CD1c-positive myeloid dendritic cell (primary cell): Measurements from ENCODE around the gene ERMARD.

Experiments
- DNase-seq: peaks from one replicate; pipeline ENCODE4 v3.0.0-alpha.2; 2016; ENCODE audit errors: extremely low spot score

Gene ERMARD

DNA sequence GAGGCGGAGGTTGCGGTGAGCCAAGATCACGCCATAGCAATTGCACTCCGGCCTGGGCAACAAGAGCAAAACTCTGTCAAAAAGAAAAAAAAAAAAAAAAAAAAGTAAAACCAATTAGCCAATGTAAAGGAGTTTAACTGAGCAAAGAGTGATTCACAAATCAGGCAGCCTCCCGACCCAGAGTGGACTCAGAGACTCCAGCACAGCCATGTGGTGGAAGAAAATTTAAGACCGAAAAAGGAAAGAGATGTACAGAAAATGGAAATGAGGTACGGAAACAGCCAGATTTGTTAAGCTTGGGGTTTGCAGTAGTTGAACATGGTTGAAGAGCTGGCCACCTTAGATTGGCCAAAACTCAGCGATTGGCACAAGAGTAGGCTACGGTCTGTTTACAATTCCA, 51.4 kb downstream of the ERMARD start:
- DNase-seq = no peak

DNA sequence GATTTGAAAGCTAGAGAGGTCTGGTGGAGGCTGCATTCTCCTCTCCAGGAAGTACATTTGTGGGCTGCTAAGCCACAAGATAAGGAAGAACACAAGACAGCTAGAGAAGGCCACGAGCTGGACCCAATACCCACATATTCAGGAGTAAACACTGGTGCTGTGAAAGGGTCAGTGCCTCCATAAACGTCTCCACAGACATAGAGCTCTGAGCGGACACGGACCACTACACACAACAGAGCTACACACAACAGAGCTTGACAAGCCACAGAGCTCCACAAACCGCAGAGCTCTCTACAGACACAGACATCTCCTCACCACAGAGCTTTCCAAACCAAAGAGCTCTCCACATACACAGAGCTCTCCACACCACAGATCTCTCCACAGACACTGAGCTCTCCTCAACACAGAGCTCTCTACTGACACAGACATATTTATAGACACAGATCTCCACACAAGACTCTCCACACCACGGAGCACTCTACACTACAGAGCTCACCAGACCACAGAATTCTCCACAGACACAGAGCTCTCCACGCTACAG, 51.9 kb downstream of the ERMARD start:
- DNase-seq = no peak

DNA sequence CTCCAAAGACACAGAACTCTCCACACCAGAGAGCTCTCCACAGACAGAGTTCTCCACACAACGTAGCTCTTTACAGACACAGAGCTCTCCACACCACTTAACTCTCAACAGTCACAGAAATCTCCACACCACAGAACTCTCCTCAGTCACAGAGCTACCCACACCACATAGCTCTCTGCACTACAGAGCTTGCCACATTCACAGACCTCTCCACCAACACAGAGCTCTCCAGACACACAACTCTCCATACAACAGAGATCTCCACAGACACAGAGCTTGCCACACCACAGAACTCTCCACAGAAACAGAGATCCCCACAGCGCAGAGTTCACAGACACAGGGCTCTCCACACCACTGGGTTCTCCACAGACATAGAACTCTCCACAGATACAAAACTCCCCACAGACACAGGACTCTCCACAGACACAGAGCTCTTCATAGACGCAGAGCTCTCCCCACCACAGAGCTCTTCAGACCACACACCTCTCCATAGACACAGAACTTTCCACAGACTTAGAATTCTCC, 52.5 kb downstream of the ERMARD start:
- no peak for DNase-seq

DNA sequence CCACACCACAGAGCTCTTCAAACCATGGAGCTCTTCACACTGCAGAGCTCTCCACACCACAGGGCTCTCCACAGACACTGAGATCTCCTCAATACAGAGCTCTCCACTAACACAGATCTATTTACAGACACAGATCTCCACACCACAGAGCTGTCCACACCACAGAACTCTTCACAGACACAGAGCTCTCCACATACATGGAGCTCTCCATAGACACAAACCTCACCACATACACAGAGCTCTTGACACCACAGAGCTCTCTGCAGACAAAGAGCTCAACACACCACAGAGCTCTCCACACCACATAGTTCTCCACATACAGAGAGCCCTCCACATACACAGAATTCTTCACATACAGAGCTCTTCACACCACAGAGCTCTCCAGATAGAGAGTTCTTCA, 53.0 kb downstream of the ERMARD start:
- DNase-seq = no peak

DNA sequence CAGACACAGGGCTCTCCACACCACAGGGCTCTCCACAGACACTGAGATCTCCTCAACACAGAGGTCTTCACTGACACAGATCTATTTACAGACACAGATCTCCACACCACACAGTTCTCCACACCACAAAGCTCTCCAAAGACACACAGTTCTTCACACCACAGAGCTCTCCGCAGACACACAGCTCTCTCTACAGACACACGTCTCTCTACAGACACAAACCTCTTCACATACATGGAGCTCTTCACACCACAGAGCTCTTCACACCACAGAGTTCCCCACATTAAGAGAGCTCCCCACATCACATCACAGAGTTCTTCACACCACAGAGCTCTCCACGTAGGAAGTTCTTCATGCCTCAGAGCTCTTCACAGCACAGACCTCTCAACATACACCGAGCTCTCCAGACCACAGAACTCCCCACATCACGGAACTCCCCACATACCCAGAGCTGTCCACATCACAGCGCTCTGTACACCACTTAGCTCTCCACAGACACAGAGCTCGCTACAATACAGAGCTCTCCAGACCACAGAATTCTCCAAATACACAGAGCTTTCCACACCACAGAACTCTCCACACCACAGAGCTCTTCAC, 53.9 kb downstream of the ERMARD start:
- no peak for DNase-seq

DNA sequence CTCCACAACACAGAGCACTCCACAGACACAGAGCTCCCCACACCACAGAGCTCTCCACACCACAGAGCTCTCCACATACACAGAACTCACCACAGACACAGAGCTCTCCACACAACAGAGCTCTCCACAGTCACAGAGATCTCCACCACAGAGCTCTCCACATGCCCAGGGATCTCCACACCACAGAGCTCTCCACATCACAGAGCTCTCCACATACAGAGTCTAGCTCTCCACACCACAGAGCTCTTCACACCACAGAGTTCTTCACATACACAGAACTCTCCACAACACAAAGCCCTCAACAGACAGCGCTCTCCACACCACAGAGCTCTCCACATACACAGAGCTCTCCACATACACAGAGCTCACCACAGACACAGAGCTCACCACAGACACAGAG, 55.3 kb downstream of the ERMARD start:
- DNase-seq = no peak

DNA sequence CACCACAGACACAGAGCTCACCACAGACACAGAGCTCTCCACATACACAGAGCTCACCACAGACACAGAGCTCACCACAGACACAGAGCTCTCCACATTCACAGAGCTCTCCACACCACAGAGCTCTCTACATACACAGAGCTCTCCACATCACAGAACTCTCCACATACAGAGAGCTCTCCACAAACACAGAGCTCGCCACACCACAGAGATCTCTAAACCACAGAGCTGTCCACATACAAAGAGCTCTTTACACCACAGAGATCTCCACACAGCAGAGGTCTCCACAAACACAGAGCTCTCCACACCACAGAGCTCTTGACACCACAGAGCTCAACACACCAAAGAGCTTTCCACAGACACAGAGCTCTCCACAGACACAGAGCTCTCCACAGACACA, 55.8 kb downstream of the ERMARD start:
- DNase-seq = no peak

DNA sequence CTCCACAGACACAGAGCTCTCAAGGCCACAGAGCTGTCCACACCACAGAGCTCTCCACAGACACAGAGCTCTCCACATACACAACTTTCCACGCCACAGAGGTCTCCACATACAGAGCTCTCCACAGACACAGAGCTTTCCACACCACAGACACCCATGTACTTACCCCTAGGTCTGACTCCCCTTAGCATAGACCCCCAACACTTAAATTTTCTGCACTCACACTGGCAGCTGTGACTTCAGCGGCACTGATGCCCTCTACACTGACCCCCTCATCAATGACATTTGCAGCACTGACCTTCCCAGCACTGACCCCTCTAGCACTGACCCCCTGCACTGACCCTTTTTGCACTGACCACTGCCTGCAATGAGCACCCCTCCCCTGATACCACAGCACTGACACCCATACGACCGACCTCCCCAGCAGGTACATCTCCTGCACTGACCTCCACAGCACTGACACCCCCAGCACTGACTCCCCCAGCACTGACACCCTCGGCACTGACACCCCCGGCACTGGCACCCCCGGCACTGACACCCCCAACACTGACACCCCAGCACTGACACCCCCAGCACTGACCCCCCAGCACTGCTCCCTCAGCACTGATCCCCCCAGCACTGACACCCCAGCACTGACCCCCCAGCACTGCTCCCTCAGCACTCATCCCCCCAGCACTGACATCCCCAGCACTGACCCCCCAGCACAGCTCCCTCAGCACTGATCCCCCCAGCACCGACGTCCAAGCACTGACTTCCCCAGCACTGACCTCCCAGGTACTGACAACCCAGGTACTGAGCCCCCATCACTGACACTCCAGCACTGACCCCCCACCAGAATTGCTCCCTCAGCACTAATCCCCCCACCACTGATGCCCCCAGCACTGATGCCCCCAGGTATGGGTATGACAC, 56.5 kb downstream of the ERMARD start:
- DNase-seq = no peak

DNA sequence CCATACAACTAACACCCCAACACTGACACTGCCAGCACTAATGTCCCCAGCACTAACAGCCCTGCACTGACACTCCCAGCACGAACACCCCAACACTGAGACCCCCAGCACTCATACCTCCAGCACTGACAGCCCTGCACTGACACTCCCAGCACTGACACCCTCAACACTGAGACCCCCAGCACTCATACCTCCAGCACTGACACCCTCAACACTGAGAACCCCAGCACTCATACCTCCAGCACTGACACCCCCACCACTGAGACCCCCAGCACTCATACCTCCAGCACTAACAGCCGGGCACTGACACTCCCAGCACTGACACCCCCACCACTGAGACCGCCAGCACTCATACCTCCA, 57.2 kb downstream of the ERMARD start:
- DNase-seq = no peak

DNA sequence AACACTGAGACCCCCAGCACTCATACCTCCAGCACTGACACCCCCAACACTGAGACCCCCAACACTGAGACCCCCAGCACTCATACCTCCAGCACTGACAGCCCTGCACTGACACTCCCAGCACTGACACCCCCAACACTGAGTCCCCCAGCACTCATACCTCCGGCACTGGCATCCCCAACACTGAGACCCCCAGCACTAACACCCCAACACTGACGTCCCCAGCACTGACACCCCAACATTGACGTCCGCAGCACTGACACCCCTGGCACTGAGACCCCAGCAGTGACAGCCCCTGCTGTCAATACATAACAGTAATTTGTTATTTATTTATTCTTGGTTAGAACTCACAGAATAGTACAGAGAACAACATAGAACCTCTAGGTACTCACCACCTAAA, 58.0 kb downstream of the ERMARD start:
- no peak for DNase-seq

DNA sequence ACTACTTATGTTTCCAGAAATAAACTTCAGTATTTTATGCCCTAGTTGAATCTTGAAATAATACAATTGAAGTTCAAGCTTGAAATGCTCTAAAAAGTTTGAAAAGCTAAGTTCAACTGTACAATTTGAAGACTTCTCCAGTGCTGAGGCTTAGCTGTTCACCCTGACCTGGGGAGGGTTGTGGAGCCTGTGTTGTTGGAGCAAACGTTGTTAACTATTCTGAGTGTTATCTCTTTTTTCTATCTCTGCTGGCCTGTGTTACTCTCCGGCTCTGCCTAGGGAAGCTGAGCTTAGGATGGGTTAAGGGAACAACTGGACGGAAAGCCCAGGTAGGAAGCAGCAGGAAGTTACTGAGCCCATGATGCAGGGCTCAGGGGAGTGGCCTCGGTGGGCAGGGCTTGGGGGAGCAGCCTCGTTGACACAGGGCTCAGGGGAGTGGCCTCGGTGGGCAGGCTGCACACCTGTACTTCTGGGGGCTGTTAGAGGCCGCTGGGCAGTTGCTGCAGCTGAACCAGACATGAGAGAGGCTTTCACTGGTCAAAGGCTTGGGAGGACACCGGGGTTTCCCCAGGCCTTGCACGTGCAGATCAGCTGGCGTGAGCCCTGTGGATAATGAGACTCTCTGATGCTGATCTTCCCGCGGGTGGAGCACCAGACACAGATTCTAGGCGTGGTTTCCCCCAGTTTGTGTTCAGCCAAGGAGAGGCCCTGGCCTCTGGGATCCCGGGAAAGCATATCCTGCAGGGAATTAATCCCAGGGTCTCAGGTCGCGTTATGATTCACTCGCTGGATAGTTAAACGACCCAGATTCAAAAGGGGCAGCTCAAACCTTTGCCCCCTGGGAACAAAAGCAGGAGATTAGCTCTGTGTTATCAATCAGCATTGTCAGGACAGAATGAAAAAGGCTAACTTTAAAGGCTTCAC, 58.9 kb downstream of the ERMARD start:
- DNase-seq = no peak

DNA sequence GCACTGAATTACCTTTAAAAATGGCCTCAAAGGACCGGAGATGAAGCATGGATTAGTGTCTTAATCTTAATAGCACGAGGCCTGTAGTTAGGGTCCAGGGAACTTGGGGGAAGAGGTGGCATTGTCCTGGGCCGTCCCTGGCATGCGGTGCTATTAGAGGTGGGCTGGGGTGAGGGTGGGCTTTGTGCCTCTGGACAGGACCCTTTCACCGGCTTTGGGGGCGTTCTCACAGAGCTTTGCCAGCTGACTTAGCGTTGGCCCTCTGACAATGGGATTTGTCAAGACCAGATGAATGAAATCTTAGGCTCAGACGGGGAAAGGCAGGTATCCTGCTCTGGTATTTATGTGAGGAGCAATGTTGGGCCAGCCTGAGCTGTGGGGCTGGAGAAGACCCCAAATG, 59.6 kb downstream of the ERMARD start:
- DNase-seq = no peak

DNA sequence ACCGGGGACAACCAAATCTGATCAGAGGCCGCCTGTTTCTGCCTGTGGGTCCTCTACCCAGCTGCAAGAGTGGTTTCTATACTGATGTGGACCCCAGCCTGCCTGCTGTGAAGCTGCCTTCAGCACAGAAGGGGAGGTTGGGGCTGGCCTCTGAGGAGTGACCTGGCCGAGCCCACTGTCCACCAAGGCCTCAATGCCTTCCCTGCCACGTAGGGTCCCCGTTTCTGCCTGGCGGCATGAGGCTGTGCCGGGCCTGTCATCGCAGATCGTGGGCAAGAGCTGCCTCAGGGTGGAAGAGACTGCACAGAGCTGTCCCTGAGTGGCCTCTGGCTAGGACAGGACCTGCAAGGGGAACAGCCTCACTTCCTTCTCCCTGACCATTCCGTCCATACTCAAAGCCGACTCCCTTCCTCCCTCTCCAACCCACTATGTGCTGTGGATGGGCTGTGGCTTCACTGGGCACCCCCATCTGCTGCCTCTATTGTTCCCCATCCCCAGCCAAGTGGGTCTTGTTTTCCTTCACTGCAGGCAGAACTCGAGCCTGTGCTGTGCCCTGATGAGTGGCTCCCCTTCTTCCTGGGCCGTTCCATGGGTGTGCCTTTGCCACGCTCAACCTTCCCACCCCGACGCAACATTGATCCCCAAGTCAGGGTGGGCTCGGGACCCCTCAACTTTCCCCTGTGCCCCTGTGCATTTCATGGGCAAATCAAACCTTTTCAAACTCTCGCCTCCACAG, 60.3 kb downstream of the ERMARD start:
- DNase-seq = no peak

DNA sequence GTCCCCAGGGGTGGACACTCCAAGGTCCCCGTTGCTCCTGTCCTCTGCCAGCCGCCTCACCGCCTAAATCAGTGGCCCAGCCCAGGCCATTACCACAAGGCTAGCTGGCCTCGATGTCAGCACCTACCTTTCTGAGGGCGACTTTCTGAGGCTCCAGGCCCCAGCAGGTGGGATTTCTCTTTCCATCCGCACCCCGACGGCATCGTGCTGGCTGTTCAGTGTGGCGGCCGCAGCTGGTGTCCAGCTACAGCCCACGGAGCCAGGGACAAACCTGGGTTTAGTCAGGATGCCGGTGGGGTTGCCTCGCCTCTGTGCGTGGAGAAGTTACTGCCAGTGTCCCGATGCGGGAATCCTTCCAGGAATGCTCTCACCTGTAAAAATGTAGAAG, 60.8 kb downstream of the ERMARD start:
- DNase-seq = no peak

DNA sequence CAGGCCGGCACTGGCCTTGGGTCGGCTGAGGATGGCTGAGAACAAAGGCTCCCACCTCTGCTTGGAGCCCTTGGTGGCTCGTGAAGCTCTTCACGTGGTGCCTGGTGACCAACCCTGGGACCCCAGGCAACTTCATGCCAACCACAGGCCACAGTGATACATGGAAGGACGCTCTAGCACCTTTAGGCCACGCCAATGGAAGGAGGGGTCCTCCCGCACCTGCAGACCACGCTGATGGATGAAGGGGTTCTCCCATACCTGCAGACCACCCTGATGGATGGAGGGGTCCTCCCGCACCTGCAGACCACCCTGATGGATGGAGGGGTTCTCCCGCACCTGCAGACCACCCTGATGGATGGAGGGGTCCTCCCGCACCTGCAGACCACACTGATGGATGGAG, 62.5 kb downstream of the ERMARD start:
- no peak for DNase-seq

DNA sequence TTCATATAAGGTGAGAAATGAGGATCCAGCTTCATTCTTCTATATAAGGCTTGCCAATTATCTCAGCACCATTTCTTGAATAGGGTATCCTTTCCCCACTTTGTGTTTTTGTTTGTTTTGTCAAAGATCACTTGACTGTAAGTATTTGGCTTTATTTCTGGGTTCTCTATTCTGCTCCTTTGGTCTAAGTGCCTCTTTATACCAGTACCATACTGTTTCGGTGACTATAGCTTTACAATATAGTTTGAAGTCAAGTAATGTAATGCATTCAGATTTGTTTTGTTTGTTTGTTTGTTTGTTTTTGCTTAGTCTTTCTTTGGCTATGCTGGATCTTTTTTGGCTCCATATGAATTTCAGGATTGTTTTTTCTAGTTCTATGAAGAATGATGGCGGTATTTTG, 64.6 kb downstream of the ERMARD start:
- DNase-seq = no peak

DNA sequence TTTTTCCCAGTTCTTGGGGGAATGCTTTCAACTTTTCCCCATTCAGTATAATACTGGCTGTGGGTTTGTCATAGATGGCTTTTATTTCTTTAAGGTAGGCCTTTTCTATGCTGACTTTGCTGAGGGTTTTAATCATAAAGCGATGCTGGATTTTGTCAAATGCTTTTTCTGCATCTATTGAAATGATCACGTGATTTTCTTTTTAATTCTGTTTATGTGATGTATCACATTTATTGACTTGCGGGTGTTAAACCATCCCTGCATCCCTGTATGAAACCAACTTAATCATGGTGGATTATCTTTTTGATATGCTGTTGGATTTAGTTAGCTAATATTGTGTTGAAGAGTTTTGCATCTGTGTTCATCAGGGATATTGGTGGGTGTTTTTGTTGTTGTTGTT, 65.6 kb downstream of the ERMARD start:
- no peak for DNase-seq

DNA sequence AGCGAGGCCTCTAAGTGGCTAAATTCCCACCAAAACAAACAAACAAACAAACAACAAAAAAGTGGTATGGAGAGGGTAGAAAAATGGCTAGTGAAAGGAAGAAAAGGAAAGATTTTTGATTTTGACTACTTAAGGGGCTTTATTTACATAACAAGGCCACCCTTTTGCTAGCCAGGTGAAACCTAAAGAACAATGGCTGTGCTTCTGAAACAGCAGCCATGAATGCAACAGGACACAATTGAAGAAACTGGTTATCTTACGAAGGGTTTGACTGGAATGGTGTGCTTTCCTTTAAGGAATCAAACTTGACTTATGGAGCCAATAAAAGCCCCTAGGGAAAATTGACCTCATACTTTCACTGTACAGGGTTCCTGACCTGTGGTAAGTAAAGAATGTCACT, 68.9 kb downstream of the ERMARD start:
- DNase-seq = no peak

DNA sequence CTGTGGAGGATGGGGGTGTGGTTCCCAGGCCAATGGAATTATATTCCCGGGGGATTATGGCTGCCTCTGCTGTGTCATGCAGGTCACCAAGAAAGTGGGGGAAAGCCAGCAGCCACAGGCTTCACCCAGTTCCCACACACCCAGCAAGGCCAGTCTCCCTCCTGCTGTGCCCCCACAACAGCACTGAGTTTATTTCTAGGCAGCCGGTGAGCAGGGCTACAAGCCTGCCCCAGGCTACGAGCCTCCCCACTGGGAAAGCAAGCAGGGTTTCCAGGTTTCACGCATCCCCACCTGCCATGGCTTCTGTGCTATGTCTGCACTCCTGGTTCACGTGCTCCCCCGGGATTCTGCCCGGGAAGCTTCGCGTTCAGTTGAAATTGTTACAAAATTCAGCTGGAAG, 72.6 kb downstream of the ERMARD start:
- DNase-seq = no peak

DNA sequence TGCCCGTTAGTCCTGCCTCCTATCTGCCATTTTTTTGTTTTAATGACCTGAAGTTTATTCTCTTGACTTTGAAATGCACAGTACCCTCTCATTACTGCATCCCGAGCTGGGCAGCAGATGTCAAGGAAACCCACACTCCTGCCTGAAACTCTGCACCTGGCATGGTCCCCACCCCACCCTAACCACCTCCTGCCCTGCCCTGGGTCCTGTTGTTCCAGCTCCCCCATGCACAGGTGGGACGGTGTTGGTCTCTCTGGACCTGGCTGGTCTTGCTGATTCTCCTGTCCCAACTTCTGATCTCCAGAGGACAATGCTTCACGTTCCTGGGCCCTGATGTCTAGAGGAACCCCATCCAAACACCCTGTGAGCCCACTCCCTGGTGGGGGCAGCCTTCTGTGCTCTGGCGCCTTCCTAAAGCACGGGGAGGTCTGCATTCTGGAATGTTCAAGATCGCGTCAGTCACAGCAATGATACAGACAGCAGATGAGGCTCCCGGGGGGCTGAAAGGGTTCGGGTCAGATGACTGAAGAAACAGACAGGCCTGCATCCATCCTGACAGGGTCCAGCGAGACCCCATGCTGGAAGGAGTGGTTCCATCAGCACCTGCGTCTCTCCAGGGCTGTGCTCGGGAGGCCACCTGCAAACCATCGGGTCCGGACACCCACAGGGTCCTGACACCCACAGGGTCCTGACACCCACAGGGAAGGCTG, 73.6 kb downstream of the ERMARD start:
- no peak for DNase-seq
